H1 (cell line): ENCODE results near the gene FHIT. TPM values are rescaled to one million over a fixed set of nuclear protein-coding genes. Genes with fewer than 3 reads are reported as not detected.

Experiments
- SAP30 ChIP-seq: fragments of 300-600 bp; sonication (generic); IDR thresholded peaks from 2 replicates; pipeline ENCODE4 v1.7.1; 2012; ENCODE audit warnings: low read length, moderate library complexity, mild to moderate bottlenecking, inconsistent platforms; ENCODE audit not compliant: insufficient read depth, insufficient replicate concordance
- polyA plus RNA-seq, 7 experiments: library from polyadenylated mRNA; depleted of rRNA in 3 of 7; stranded (reverse) in 5 of 7; unstranded in 2 of 7; fragments of >200 nt in 5 of 7; fragments of 200-250 nt in 2 of 7; gene quantifications; 1 replicate in 5 of 7; 2 replicates in 1 of 7; 4 replicates in 1 of 7; pipeline versions ENCODE4 v1.2.1 to v1.2.3, GENCODE V29; 2011 to 2013; ENCODE audit warnings: missing spikeins in 2 of 7, mixed read lengths in 2 of 7
- total RNA-seq: library from RNA; stranded (reverse); fragmentation: NEBNext Ultra II Directional; extraction: Animal tissue kit (Norgen Biotek cat#: 25700); gene quantifications from 2 replicates; pipeline ENCODE4 v1.2.1, GENCODE V29; 2021

The FHIT gene
- total and polyA plus RNA-seq, 2 of the 8 experiments (the other 6 are each of a cell fraction or from before 2014, with no cell fraction given): 1.2 to 3.2 TPM

DNA sequence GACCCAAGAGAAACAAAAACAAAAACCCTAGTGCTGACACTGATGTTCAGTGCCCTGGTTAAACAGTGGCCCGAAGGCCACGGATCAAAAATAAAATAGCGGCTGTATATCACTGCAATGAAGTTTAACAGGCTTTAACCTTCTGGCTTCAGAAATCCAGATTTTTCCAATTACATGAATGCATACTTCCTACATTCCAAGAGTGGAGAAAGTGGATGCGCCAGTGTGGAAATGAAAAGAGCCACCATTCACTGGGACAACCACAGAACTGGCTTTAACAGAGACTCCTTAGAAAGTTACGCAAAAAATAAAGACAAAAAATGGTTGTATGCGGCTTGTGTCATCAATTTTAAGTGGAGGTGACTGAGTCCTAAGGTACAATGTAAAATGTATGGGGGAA, 522.2 kb downstream of the FHIT start (continued):
- no peak for TF ChIP-seq SAP30
